ENCODE data around the gene MTARC1. TPM values are rescaled to one million over a fixed set of nuclear protein-coding genes. Genes with fewer than 3 reads are reported as not detected.

The MTARC1 gene
- total RNA-seq, 1 donor from 2014 or later = 8.3 TPM

DNA sequence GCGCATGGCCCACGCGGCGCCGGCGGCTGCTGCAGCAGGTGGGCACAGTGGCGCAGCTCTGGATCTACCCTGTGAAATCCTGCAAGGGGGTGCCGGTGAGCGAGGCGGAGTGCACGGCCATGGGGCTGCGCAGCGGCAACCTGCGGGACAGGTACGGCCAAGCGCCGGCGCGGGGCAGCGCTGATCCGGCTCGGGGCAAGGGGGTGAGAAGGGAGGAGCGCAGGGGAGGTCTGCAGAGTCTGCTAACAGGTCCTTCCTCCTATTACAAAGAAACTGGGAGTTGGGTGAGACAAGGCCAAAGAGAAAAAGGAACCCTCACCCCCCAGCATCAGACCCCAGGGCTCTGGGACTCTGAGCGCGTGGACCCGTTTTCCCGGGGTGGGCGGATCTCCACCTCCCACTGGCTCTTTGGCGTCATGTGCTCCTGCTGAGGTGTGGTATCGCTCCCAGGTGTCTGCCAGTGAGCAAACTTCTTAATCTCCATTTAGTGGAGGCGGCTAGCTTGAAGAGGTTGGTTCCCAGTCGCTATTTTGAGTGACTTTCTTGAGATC lies 431 bp downstream of the MTARC1 start:
- peak overlapping the region; percentile 78 for H3K4me3 ChIP-seq
- no peak for DNase-seq
- TF ChIP-seq, protein P1, sequence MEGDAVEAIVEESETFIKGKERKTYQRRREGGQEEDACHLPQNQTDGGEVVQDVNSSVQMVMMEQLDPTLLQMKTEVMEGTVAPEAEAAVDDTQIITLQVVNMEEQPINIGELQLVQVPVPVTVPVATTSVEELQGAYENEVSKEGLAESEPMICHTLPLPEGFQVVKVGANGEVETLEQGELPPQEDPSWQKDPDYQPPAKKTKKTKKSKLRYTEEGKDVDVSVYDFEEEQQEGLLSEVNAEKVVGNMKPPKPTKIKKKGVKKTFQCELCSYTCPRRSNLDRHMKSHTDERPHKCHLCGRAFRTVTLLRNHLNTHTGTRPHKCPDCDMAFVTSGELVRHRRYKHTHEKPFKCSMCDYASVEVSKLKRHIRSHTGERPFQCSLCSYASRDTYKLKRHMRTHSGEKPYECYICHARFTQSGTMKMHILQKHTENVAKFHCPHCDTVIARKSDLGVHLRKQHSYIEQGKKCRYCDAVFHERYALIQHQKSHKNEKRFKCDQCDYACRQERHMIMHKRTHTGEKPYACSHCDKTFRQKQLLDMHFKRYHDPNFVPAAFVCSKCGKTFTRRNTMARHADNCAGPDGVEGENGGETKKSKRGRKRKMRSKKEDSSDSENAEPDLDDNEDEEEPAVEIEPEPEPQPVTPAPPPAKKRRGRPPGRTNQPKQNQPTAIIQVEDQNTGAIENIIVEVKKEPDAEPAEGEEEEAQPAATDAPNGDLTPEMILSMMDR (IDR thresholded peaks at IDR 0.05; ENCODE audit: borderline replicate concordance) = no peak
- H3K4me1 ChIP-seq = peaks cover 44% of the 10 kb centered on the region
- intact Hi-C loops (cut with micrococcal nuclease) = no loop called here
- H3K36me3 ChIP-seq = peaks cover 23% of the 10 kb centered on the region
- H3K27me3 ChIP-seq (ENCODE audit: low read depth) = no peaks in the 10 kb centered on the region
- peak overlapping the region; percentile 81 for H3K27ac ChIP-seq (replicated peaks)
- no peaks in the 10 kb centered on the region for H3K9me3 ChIP-seq (replicated peaks)

GRCh38 chr1:220788900-220789299 lies 2.2 kb downstream of the MTARC1 start:
- TF ChIP-seq, protein P1 (IDR thresholded peaks at IDR 0.05; ENCODE audit: borderline replicate concordance) = no peak
- peaks cover 5% of the 10 kb centered on the region for H3K36me3 ChIP-seq
- DNase-seq = no peak
- H3K27ac ChIP-seq (replicated peaks) = no peak overlapping the region
- peaks cover 46% of the 10 kb centered on the region for H3K4me1 ChIP-seq
- H3K9me3 ChIP-seq (replicated peaks) = no peaks in the 10 kb centered on the region
- H3K27me3 ChIP-seq (ENCODE audit: low read depth) = no peaks in the 10 kb centered on the region
- intact Hi-C loops (cut with micrococcal nuclease) = no loop called here
- no peak overlapping the region for H3K4me3 ChIP-seq

DNA sequence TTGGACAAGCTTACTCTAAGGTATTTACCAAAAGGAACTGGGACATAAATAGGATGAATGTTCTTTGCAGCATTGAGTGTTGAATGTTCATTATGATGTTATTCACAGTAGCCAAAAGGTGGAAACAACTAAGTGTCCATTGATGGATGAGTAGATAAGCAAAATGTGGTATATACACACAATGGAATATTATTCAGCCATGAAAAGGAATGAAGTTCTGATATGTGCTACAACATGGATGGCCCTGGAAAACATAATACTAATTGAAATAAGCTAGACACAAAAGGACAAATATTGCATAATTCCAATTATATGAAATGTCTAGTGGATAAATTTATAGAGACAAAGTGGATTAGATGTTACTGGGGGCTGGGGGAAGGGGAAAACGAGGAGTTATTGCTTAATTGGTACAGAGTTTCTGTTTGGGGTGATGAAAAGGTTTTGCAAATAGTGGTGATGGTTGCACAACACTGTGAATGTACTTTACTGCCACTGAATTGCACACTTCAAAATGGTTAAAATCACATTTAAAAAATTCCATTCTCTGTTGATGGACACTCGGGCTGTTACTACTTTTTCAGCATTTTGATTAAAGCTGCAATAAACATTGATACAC lies 2.9 kb downstream of the MTARC1 start:
- H3K36me3 ChIP-seq = no peaks in the 10 kb centered on the region
- TF ChIP-seq, protein P1 (IDR thresholded peaks at IDR 0.05; ENCODE audit: borderline replicate concordance) = no peak
- DNase-seq = no peak
- H3K27ac ChIP-seq (replicated peaks) = no peak overlapping the region
- intact Hi-C loops (cut with micrococcal nuclease) = no loop called here
- H3K4me3 ChIP-seq = no peak overlapping the region
- no peaks in the 10 kb centered on the region for H3K27me3 ChIP-seq (ENCODE audit: low read depth)
- no peaks in the 10 kb centered on the region for H3K9me3 ChIP-seq (replicated peaks)
- peaks cover 46% of the 10 kb centered on the region for H3K4me1 ChIP-seq

DNA sequence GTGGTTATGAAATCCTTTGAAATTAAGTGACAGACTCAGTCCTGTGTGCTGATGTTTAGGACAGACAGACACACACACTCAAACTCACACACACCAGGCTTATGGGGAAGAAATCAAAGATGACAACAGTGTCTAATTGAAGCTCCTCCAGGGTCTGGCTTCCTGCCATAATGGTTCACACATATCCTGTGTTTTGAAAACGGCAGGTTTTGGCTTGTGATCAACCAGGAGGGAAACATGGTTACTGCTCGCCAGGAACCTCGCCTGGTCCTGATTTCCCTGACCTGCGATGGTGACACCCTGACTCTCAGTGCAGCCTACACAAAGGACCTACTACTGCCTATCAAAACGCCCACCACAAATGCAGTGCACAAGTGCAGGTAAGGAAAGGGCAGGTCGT lies 4.6 kb downstream of the MTARC1 start:
- H3K4me3 ChIP-seq = no peak overlapping the region
- TF ChIP-seq, protein P1 (IDR thresholded peaks at IDR 0.05; ENCODE audit: borderline replicate concordance) = no peak
- no peaks in the 10 kb centered on the region for H3K9me3 ChIP-seq (replicated peaks)
- no peaks in the 10 kb centered on the region for H3K27me3 ChIP-seq (ENCODE audit: low read depth)
- H3K4me1 ChIP-seq = peaks cover 41% of the 10 kb centered on the region
- no peak for DNase-seq
- H3K27ac ChIP-seq (replicated peaks) = peak overlapping the region; percentile 56
- H3K36me3 ChIP-seq = no peaks in the 10 kb centered on the region
- intact Hi-C loops (cut with micrococcal nuclease) = no loop called here

DNA sequence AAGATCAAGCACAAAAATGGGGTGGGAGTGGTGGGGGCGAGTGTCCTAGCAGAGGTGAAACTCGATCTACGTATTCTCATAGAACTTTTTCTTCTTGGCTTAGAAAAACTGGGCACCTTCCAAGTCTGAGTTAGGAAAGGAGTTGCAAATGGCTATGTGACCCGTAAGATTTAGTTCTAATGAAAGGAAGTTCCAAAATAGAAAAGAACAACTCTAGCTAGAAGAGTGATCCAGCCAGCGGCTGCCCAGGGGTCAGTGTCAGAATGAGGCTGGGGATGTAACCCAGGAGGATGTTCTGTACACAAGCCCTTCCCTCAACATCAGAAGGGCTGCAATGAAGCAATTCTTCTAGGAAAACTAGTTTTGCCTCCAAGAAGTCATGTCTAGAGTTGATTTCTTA lies 5.2 kb downstream of the MTARC1 start:
- DNase-seq = no peak
- Histone ChIP-seq H3K27me3 (ENCODE audit: low read depth) (no peaks in the 10 kb centered on the region), H3K4me3 (no peak overlapping the region), H3K9me3 (replicated peaks) (no peaks in the 10 kb centered on the region), H3K4me1 (peaks cover 41% of the 10 kb centered on the region), H3K36me3 (no peaks in the 10 kb centered on the region), H3K27ac (replicated peaks) (peak overlapping the region; percentile 56)
- TF ChIP-seq, protein P1 (IDR thresholded peaks at IDR 0.05; ENCODE audit: borderline replicate concordance) = no peak
- intact Hi-C loops (cut with micrococcal nuclease) = no loop called here
